SU-DHL-6 (cell line): Measurements from ENCODE around the gene FBXL16.
A peak's percentile ranks its signal among the peaks of the same experiment; 100 is the strongest.

Experiments used
- H2AFZ ChIP-seq: fragments of 200-600 bp; sonication (generic); 2 replicates; pipeline ENCODE4 v1.6.1; 2014; ENCODE audit warnings: low read depth, mild to moderate bottlenecking, moderate library complexity, mixed read lengths, antibody characterized with exemption, low read length; ENCODE audit not compliant: severe bottlenecking
- H3F3A ChIP-seq: fragments of 200-600 bp; shearing (Covaris generic); 2 replicates; pipeline ENCODE4 v1.6.0; 2016; ENCODE audit warnings: antibody characterized with exemption, mild to moderate bottlenecking; ENCODE audit not compliant: insufficient read depth
- H3K27ac ChIP-seq: fragments of 200-600 bp; sonication (generic); 2 replicates; pipeline ENCODE4 v1.5.1; 2016; ENCODE audit warnings: low read depth, mild to moderate bottlenecking, low read length, moderate library complexity, mixed read lengths
- H3K27me3 ChIP-seq: fragments of 200-600 bp; sonication (generic), shearing (Covaris generic); 2 replicates; pipeline ENCODE4 v1.6.0; 2014; ENCODE audit warnings: mild to moderate bottlenecking, low read length
- H3K36me3 ChIP-seq: fragments of 200-600 bp; sonication (generic); 2 replicates; pipeline ENCODE4 v1.6.1; 2014; ENCODE audit warnings: mild to moderate bottlenecking, low read length, mixed read lengths
- H3K4me2 ChIP-seq: fragments of 300-600, 200-600 bp; shearing (Covaris generic), sonication (generic); 2 replicates; pipeline ENCODE4 v1.6.0; 2014; ENCODE audit warnings: low read length, low read depth, mild to moderate bottlenecking; ENCODE audit not compliant: poor library complexity, severe bottlenecking
- H3K4me3 ChIP-seq: fragments of 200-600 bp; sonication (generic); 2 replicates; pipeline ENCODE4 v1.5.1; 2014; ENCODE audit warnings: antibody characterized with exemption, low read length, mild to moderate bottlenecking, mixed read lengths; ENCODE audit not compliant: insufficient read depth, poor library complexity, severe bottlenecking
- H3K79me2 ChIP-seq: fragments of 200-600 bp; sonication (generic); 2 replicates; pipeline ENCODE4 v1.6.1; 2014; ENCODE audit warnings: mild to moderate bottlenecking, low read length, moderate library complexity; ENCODE audit not compliant: insufficient read depth
- H3K9ac ChIP-seq: fragments of 200-600 bp; sonication (generic); 2 replicates; pipeline ENCODE4 v1.7.0; 2014; ENCODE audit warnings: mild to moderate bottlenecking, low read length
- H3K9me2 ChIP-seq: fragments of 200-600 bp; sonication (generic); replicated peaks from 2 replicates; pipeline ENCODE4 v1.6.1; 2014; ENCODE audit warnings: low read length; ENCODE audit not compliant: insufficient read depth
- H3K9me3 ChIP-seq: fragments of 200-600 bp; sonication (generic); 2 replicates; pipeline ENCODE4 v1.6.1; 2014; ENCODE audit warnings: low read length, mixed read lengths; ENCODE audit not compliant: insufficient read depth
- H4K20me1 ChIP-seq: fragments of 200-600 bp; sonication (generic); 2 replicates; pipeline ENCODE4 v1.6.1; 2014; ENCODE audit warnings: low read depth, mild to moderate bottlenecking, antibody characterized with exemption, low read length, moderate library complexity, mixed read lengths
- CTCF ChIP-seq: fragments of 200-600 bp; sonication (generic); IDR thresholded peaks from one replicate; pipeline ENCODE4 v1.5.1; 2017; ENCODE audit warnings: antibody characterized with exemption, mild to moderate bottlenecking, low read length, moderate library complexity; ENCODE audit not compliant: insufficient read depth, poor library complexity, severe bottlenecking
- EZH2phosphoT487 ChIP-seq: fragments of 200-600 bp; sonication (generic), shearing (Covaris generic); conservative IDR thresholded peaks from 2 replicates; pipeline ENCODE4 v1.6.1; 2018; ENCODE audit warnings: mild to moderate bottlenecking, antibody characterized with exemption, low read length, moderate library complexity, mixed read lengths

Gene FBXL16

DNA sequence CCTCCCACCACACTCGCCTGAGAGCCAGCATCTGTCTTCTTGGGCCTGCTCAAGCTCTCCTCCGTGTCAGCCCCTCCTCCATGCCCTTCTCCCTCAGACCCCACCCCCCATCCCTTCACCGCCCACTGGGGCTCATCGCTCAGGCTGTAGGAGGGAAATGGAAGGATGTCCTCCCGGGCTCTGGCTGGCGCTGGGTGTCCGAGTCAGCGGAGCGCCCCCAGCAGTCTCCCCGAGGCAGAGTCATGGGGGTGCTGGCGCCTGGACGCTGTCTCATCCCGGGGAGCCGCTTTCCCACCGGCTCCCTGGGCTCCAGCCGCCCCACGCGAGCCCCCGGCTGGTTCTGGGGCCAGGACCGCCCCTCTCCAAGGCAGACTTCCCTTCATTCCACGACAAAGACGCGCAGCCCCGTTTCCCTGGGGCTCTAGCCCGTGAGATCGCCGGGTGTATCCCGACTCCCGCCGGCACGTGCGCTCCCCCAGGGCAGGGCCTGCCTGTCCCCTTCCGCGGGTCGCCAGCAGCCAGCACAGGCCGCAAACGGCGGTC, 14.9 kb upstream of the FBXL16 start:
- peak overlapping the region; percentile 80 for H3K4me3 ChIP-seq
- peak overlapping the region; percentile 48 for H2AFZ ChIP-seq
- no peaks in the 10 kb centered on the region for H3K36me3 ChIP-seq
- H3K9ac ChIP-seq: peak overlapping the region; percentile 99
- H3K4me2 ChIP-seq: peak overlapping the region; percentile 61
- no peaks in the 10 kb centered on the region for H3K79me2 ChIP-seq
- peak overlapping the region; percentile 82 for H3K27ac ChIP-seq
- H3K9me3 ChIP-seq: no peaks in the 10 kb centered on the region
- H3F3A ChIP-seq: 0 out of 2 replicates have a peak, but pooled peaks cover 3% of the 10 kb centered on the region
- H4K20me1 ChIP-seq: no peaks in the 10 kb centered on the region; the same call in 1 of the 2 replicates
- no peaks in the 10 kb centered on the region for H3K27me3 ChIP-seq
- H3K9me2 ChIP-seq: no peaks in the 10 kb centered on the region
- no peak for TF ChIP-seq EZH2phosphoT487
- peak; percentile 27 for TF ChIP-seq CTCF

DNA sequence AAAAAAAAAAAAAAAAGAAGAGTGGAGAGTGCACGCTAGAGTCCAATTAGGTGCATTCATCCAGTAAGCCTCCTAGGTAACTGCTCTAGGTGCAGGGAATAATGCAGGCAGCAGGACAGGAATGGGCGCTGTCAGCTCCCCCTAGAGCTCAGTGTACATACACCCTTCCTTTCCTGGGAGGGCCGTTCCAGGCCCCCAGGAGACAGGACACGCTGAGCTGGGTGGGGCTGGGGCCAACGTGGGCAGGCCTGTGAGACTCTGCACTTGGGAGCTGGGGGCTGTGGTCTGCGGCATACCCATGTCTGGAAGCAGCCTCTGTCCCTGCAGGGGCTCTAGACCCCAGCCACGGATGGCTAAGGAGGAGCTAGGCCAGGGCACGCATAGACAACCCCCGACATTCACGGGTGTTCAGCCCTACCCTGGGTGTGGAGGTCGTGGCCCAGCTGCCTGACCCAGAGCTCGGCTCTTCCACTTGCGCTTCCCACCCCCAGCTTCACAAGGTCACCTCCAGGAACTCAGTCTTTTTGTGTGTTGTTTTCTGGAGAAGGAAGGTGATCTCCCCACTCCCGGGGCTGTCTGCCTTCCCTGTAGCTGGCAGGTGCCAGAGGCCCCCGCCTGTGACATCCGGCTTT, 14.3 kb upstream of the FBXL16 start:
- TF ChIP-seq EZH2phosphoT487 (no peak), CTCF (no peak)

GRCh38 chr16:718922-719321, 13.3 kb upstream of the FBXL16 start:
- no peak overlapping the region for H3K9ac ChIP-seq
- no peak overlapping the region for H2AFZ ChIP-seq
- no peak overlapping the region for H3K4me2 ChIP-seq
- no peaks in the 10 kb centered on the region for H3K27me3 ChIP-seq
- H4K20me1 ChIP-seq: no peaks in the 10 kb centered on the region; the same call in 1 of the 2 replicates
- no peaks in the 10 kb centered on the region for H3K9me2 ChIP-seq
- no peaks in the 10 kb centered on the region for H3K9me3 ChIP-seq
- H3K27ac ChIP-seq: no peak overlapping the region
- H3F3A ChIP-seq: 0 out of 2 replicates have a peak, but pooled peaks cover 3% of the 10 kb centered on the region
- H3K4me3 ChIP-seq: no peak overlapping the region
- TF ChIP-seq CTCF: no peak
- no peak for TF ChIP-seq EZH2phosphoT487
- no peaks in the 10 kb centered on the region for H3K36me3 ChIP-seq
- no peaks in the 10 kb centered on the region for H3K79me2 ChIP-seq

More for the DNA sequence above, 14.3 kb upstream of the FBXL16 start:
- H3K9me3 ChIP-seq: no peaks in the 10 kb centered on the region
- peak overlapping the region; percentile 82 for H3K27ac ChIP-seq
- no peak overlapping the region for H2AFZ ChIP-seq
- no peaks in the 10 kb centered on the region; the same call in 1 of the 2 replicates for H4K20me1 ChIP-seq
- no peaks in the 10 kb centered on the region for H3K79me2 ChIP-seq
- peak overlapping the region; percentile 99 for H3K9ac ChIP-seq
- no peaks in the 10 kb centered on the region for H3K36me3 ChIP-seq
- peak overlapping the region; percentile 80 for H3K4me3 ChIP-seq
- 0 out of 2 replicates have a peak, but pooled peaks cover 3% of the 10 kb centered on the region for H3F3A ChIP-seq
- H3K27me3 ChIP-seq: no peaks in the 10 kb centered on the region
- no peaks in the 10 kb centered on the region for H3K9me2 ChIP-seq
- H3K4me2 ChIP-seq: peak overlapping the region; percentile 61
